ENCODE measurements around the gene KCNC3.

- TF ChIP-seq CTCF (conservative IDR thresholded peaks at IDR 0.05 in 1 of 2, IDR thresholded peaks at IDR 0.05 in 1 of 2; ENCODE audit: extremely low read depth in 1 of 2, insufficient read depth in 1 of 2, low read depth in 1 of 2, low read length in 2 of 2) (no peak), EZH2 (IDR thresholded peaks at IDR 0.05; ENCODE audit: borderline replicate concordance, low read length) (peak; percentile 57)
Observed at GRCh38 chr19:50330365-50331078, 1.3 kb upstream of the KCNC3 start.

Data from mammary epithelial cell (primary cell).